ENCODE results near the gene BLOC1S5. TPM values are rescaled to one million over a fixed set of nuclear protein-coding genes. Genes with fewer than 3 reads are reported as not detected.

Gene BLOC1S5
- total and polyA plus RNA-seq, 2 donors (not counting 3 experiments of a cell fraction or from before 2014, with no cell fraction given) = 3.9 to 19.1 TPM

DNA sequence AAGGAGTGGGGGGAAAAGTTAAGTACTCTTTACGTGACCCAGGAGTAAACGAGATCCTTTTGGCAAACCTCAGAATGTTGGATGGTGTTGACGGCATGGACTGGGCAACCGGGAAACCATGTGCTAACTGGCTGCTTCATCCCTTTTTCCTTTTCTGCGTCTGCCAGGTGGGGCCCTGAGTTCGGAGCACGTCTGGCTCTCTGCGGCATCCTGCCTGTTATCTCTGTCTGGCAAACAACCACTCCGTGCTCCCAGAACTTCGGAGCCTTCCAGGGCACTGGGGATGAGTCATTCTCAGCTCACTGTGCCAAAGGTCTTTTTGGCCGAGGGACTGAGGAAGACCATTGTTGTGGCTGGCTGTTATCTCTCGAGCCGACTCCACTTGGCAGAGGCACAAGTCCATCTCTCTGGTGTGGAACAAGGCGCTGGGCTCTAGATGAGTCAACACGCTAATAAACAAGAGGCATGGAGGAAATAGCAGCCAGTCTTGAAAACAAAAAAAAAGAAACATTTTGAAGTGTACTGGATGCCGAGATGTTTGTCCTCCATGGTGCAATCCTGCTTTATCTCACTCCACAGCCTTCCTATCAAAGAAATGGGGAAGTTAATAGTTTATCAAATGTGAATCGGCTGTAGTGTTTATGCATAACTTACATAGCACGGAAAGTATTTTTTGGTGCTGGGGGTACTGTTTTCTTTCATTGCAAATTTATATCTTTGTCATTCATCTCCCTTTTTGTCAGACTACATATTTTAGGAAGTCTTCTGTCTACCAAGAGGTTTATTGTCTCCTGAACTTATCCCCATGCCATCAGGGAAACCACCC, 89.0 kb downstream of the BLOC1S5 start:
- peak; percentile 99 for FAIRE-seq
- Histone ChIP-seq H3K4me1 (ENCODE audit: control insufficient read depth, extremely low read depth, insufficient read depth, low read length) (peaks cover 36% of the 10 kb centered on the region), H3K27me3 (ENCODE audit: control insufficient read depth in 2 of 2, insufficient read depth in 2 of 2, low read length in 2 of 2) (no peaks in the 10 kb centered on the region), H3K4me2 (ENCODE audit: insufficient read depth, low read length) (no peak overlapping the region), H4K20me1 (replicated peaks; ENCODE audit: control insufficient read depth, extremely low read depth, insufficient read depth, low read length) (no peaks in the 10 kb centered on the region), H3K36me3 (ENCODE audit: control insufficient read depth in 2 of 2, extremely low read depth in 1 of 2, insufficient read depth in 2 of 2, low read length in 2 of 2) (no peaks in the 10 kb centered on the region), H3K27ac (ENCODE audit: insufficient read depth, low read depth, low read length) (peak overlapping the region; percentile 85), H3K79me2 (ENCODE audit: control insufficient read depth, insufficient read depth, low read length) (no peaks in the 10 kb centered on the region), H3K9me1 (replicated peaks; ENCODE audit: control insufficient read depth, extremely low read depth, insufficient read depth, low read length) (no peaks in the 10 kb centered on the region), H2AFZ (ENCODE audit: low read depth, low read length) (no peak overlapping the region), H3K4me3 (replicated peaks in 1 of 3; ENCODE audit: insufficient read depth in 1 of 3, low read depth in 1 of 3, low read length in 3 of 3) (no peak overlapping the region), H3K9me3 (replicated peaks; ENCODE audit: control insufficient read depth, insufficient read depth, low read length) (no peaks in the 10 kb centered on the region), H3K9ac (replicated peaks; ENCODE audit: extremely low read depth, insufficient read depth, low read length) (peak overlapping the region; percentile 64)
- intact Hi-C loops (cut with micrococcal nuclease) (loop anchor here (1.0 kb wide), 10 partner anchors 15 to 245 kb away; no protein-coding TSS in a partner anchor), dilution Hi-C loops (cut with MboI; ENCODE audit: extremely low pct_ligation_motif_present, low sequenced_read_pairs) (no loop called here)
- peak; percentile 100 for DNase-seq (ENCODE audit: low read depth, low spot score)
- TF ChIP-seq JUN (IDR thresholded peaks at IDR 0.05; ENCODE audit: borderline replicate concordance, insufficient read depth, insufficient read length, low read depth) (peak; percentile 95), GATA2 (IDR thresholded peaks at IDR 0.05; ENCODE audit: insufficient read depth, insufficient read length, low read depth, low read length) (peak; percentile 97), FOS (IDR thresholded peaks at IDR 0.05; ENCODE audit: borderline replicate concordance, insufficient read depth, low read length) (peak; percentile 99), POLR2A (IDR thresholded peaks at IDR 0.05; ENCODE audit: low read depth, low read length) (peak; percentile 67), CTCF (IDR thresholded peaks at IDR 0.05; ENCODE audit: extremely low read depth in 1 of 2, insufficient read depth in 1 of 2, low read depth in 1 of 2, low read length in 2 of 2) (no peak), POLR2AphosphoS5 (IDR thresholded peaks at IDR 0.05; ENCODE audit: insufficient read depth, low read depth, low read length) (peak; percentile 94), EZH2 (IDR thresholded peaks at IDR 0.05; ENCODE audit: borderline replicate concordance, low read depth, low read length, severe bottlenecking) (no peak), MAX (IDR thresholded peaks at IDR 0.05; ENCODE audit: insufficient read depth, insufficient read length) (peak; percentile 75), MYC (IDR thresholded peaks at IDR 0.05; ENCODE audit: low read depth, low read length) (peak; percentile 93)
- BruUV-seq (replicated peaks) = no TSS peak
- ChIA-PET POLR2A (interaction anchor here (1.1 to 4.1 kb wide), 5 partner anchors 17 to 72 kb away, joined by 3 to 33 read pairs (median 5); no protein-coding TSS in a partner anchor), CTCF (interaction anchor here (1.0 to 4.9 kb wide), 11 partner anchors 15 to 84 kb away, joined by 3 to 42 read pairs (median 5); no protein-coding TSS in a partner anchor)

Data from endothelial cell of umbilical vein (primary cell).